K562 (cell line): ENCODE data around the gene WRAP53. TPM values are rescaled to one million over a fixed set of nuclear protein-coding genes. Genes with fewer than 3 reads are reported as not detected.

Source experiments
- ATAC-seq: fragments of 200-7000 bp; cut with Tn5 transposase; 3 replicates; pipeline ENCODE4 v1.9.1; 2020; ENCODE audit warnings: moderate library complexity
- BruUV-seq: library from RNA; stranded (reverse); fragments of 400-500 nt; replicated peaks from 2 replicates; lab custom pipeline; 2021; lab: Mats Ljungman, UMichigan
- CTCF ChIA-PET: fragments of 300-600 bp; formaldehyde crosslinking; extraction: SDS; loops from one replicate; lab custom pipeline; 2021; ENCODE audit warnings: low intra/inter-chr PET ratio; lab: Yijun Ruan, JAX
- POLR2A ChIA-PET: fragments of 300-600, 350-650 bp; sonication (Branson Sonifier 250); formaldehyde crosslinking; extraction: SDS; loops from one replicate; lab custom pipeline; 2021; ENCODE audit warnings: antibody characterized with exemption, inconsistent platforms; lab: Yijun Ruan, JAX
- DNase-seq, 4 experiments: peaks; one replicate each; pipeline versions ENCODE4 v3.0.0 to v3.0.0-alpha.2; 2011 to 2018; ENCODE audit warnings: low spot score in 3 of 4, mixed read lengths in 3 of 4; ENCODE audit errors: extremely low read depth in 1 of 4
- FAIRE-seq: peaks from 2 replicates; lab custom pipeline; 2011; peaks lifted over from hg19 to GRCh38; lab: Jason Lieb, UNC
- H2AFZ ChIP-seq: 2 replicates; pipeline ENCODE4 v1.6.0; 2011; ENCODE audit warnings: low read depth, low read length, control low read depth, inconsistent platforms
- H3K27ac ChIP-seq: fragments of 200-600 bp; 3 replicates; pipeline ENCODE4 v1.8.0; 2011; ENCODE audit warnings: low read depth, mild to moderate bottlenecking, control low read depth, inconsistent platforms, low read length, moderate library complexity, mixed read lengths; ENCODE audit errors: extremely low read depth
- H3K27me3 ChIP-seq, 2 experiments: fragments of 300-600 bp in 1 of 2; 2 replicates in 1 of 2; 3 replicates in 1 of 2; pipeline versions ENCODE4 v1.6.0 to v1.8.0; 2011; ENCODE audit warnings: inconsistent platforms in 2 of 2, low read length in 2 of 2, mild to moderate bottlenecking in 1 of 2, mixed read lengths in 1 of 2, moderate library complexity in 1 of 2; ENCODE audit not compliant: control insufficient read depth in 2 of 2, insufficient read depth in 2 of 2
- H3K36me3 ChIP-seq: fragments of 300-600 bp; 3 replicates; pipeline ENCODE4 v1.8.0; 2011; ENCODE audit warnings: mild to moderate bottlenecking, low read length, inconsistent platforms; ENCODE audit not compliant: control insufficient read depth, insufficient read depth
- H3K4me1 ChIP-seq, 2 experiments: fragments of 200-600 bp in 1 of 2; replicated peaks in 1 of 2; 2 replicates in 1 of 2; 3 replicates in 1 of 2; pipeline versions ENCODE4 v1.5.1 to v1.8.0; 2011; ENCODE audit warnings: inconsistent platforms in 2 of 2, low read length in 2 of 2, mild to moderate bottlenecking in 1 of 2, mixed read lengths in 1 of 2, moderate library complexity in 1 of 2; ENCODE audit not compliant: control insufficient read depth in 2 of 2, insufficient read depth in 2 of 2
- H3K4me2 ChIP-seq: 2 replicates; pipeline ENCODE4 v1.6.1; 2011; ENCODE audit warnings: low read length, control low read depth, inconsistent platforms, mixed read lengths; ENCODE audit not compliant: insufficient read depth
- H3K4me3 ChIP-seq: fragments of 200-600 bp; sonication (generic), shearing (Covaris generic); 2 replicates; pipeline ENCODE4 v1.5.1; 2016; ENCODE audit warnings: control low read depth, inconsistent platforms
- H3K79me2 ChIP-seq: fragments of 200-600 bp; 3 replicates; pipeline ENCODE4 v1.8.0; 2011; ENCODE audit warnings: low read length, inconsistent platforms; ENCODE audit not compliant: control insufficient read depth, insufficient read depth
- H3K9ac ChIP-seq, 2 experiments: 2 replicates each; pipeline versions ENCODE4 v1.6.0 to v1.6.1; 2011; ENCODE audit warnings: low read depth in 2 of 2, low read length in 2 of 2, control low read depth in 1 of 2, inconsistent platforms in 1 of 2, mild to moderate bottlenecking in 1 of 2, mixed read lengths in 1 of 2; ENCODE audit not compliant: insufficient read depth in 1 of 2
- H3K9me1 ChIP-seq: one replicate; pipeline ENCODE4 v1.6.0; 2011; ENCODE audit warnings: inconsistent platforms, mild to moderate bottlenecking, low read length, moderate library complexity; ENCODE audit not compliant: control insufficient read depth, insufficient read depth
- H3K9me3 ChIP-seq: replicated peaks from 2 replicates; pipeline ENCODE4 v1.5.1; 2011; ENCODE audit warnings: low read depth, low read length, inconsistent platforms; ENCODE audit not compliant: control insufficient read depth, insufficient read depth
- H4K20me1 ChIP-seq: replicated peaks from 2 replicates; pipeline ENCODE4 v1.6.1; 2011; ENCODE audit warnings: low read length, inconsistent platforms, mixed read lengths; ENCODE audit not compliant: control insufficient read depth, insufficient read depth
- CREB1 ChIP-seq, 2 experiments: sonication (generic) in 1 of 2; formaldehyde crosslinking in 1 of 2; IDR thresholded peaks; 2 replicates each; pipeline versions ENCODE4 v1.6.1 to v1.8.0; 2012 to 2022; ENCODE audit warnings: inconsistent platforms in 1 of 2, mild to moderate bottlenecking in 1 of 2, missing genetic modification reagents in 1 of 2, moderate library complexity in 1 of 2
- EGR1 ChIP-seq: fragments of 450-650 bp; conservative IDR thresholded peaks from 2 replicates; pipeline ENCODE4 v1.6.1; 2017; ENCODE audit warnings: mild to moderate bottlenecking
- HNRNPLL ChIP-seq: fragments of 200-400 bp; formaldehyde crosslinking; IDR thresholded peaks from 2 replicates; pipeline ENCODE4 v1.6.1; 2017; ENCODE audit warnings: low read length, low read depth, mild to moderate bottlenecking; ENCODE audit not compliant: poor library complexity, severe bottlenecking
- KLF10 ChIP-seq: fragments of 250-450 bp; sonication (Bioruptor Pico); IDR thresholded peaks from 2 replicates; pipeline ENCODE4 v1.6.1; 2021; ENCODE audit warnings: matching md5 sums
- NCOA4 ChIP-seq: fragments of 450-650 bp; IDR thresholded peaks from 2 replicates; pipeline ENCODE4 v1.6.1; 2018; ENCODE audit warnings: mild to moderate bottlenecking; ENCODE audit not compliant: partially characterized antibody
- NFYB ChIP-seq: IDR thresholded peaks from 2 replicates; pipeline ENCODE4 v1.6.1; 2011; ENCODE audit warnings: mild to moderate bottlenecking, moderate library complexity; ENCODE audit not compliant: insufficient read length; ENCODE audit errors: extremely low read depth
- PHF21A ChIP-seq: fragments of 450-650 bp; IDR thresholded peaks from 2 replicates; pipeline ENCODE4 v1.6.1; 2017; ENCODE audit warnings: low read depth, borderline replicate concordance
- POLR2H ChIP-seq: IDR thresholded peaks from 2 replicates; pipeline ENCODE4 v1.6.1; 2016; ENCODE audit warnings: missing genetic modification characterization, low read depth, mild to moderate bottlenecking, control low read depth, missing compliant biosample characterization, moderate library complexity
- PTRF ChIP-seq: fragments of 450-650 bp; IDR thresholded peaks from 2 replicates; pipeline ENCODE4 v1.6.1; 2016; ENCODE audit warnings: mild to moderate bottlenecking, missing genetic modification characterization, missing compliant biosample characterization
- RNF2 ChIP-seq: sonication (generic); IDR thresholded peaks from 2 replicates; pipeline ENCODE4 v1.6.1; 2016
- SAFB2 ChIP-seq: fragments of 200-400 bp; formaldehyde crosslinking; IDR thresholded peaks from 2 replicates; pipeline ENCODE4 v1.6.1; 2018; ENCODE audit warnings: borderline replicate concordance, low read length, low read depth, moderate library complexity; ENCODE audit not compliant: severe bottlenecking
- TAF15 ChIP-seq: fragments of 200-400 bp; formaldehyde crosslinking; IDR thresholded peaks from 2 replicates; pipeline ENCODE4 v1.6.1; 2017; ENCODE audit warnings: mild to moderate bottlenecking, low read depth, low read length, moderate library complexity
- ZNF12 ChIP-seq: sonication (generic); formaldehyde crosslinking; IDR thresholded peaks from 2 replicates; pipeline ENCODE4 v1.4.0; 2020; ENCODE audit warnings: mild to moderate bottlenecking, missing genetic modification reagents
- ZNF583 ChIP-seq: fragments of 250-450 bp; sonication (Bioruptor Pico); IDR thresholded peaks from 2 replicates; pipeline ENCODE4 v1.4.0; 2020
- ZNF75A ChIP-seq: fragments of 450-650 bp; formaldehyde crosslinking; IDR thresholded peaks from 2 replicates; pipeline ENCODE4 v1.4.0; 2020; ENCODE audit warnings: mild to moderate bottlenecking
- ZNF780A ChIP-seq: fragments of 250-450 bp; sonication (Bioruptor Pico); IDR thresholded peaks from 2 replicates; pipeline ENCODE4 v1.5.0; 2021; ENCODE audit warnings: mild to moderate bottlenecking
- WGBS: fragments of 100-300 bp; shearing (Covaris generic); methylation state at CpG from one replicate; pipeline ENCODE4 v1.1.6; 2016; ENCODE audit warnings: low coverage, mixed read lengths; ENCODE audit not compliant: insufficient coverage; ENCODE audit errors: missing lambda C conversion rate; 5-methylcytosine and 5-hydroxymethylcytosine counted together
- in situ Hi-C: fragments of 300-500 bp; cut with MboI; formaldehyde crosslinking; loops from 4 replicates; pipeline ENCODE4 v1.15.0; 2018; ENCODE audit warnings: inconsistent platforms, mixed read lengths
- intact Hi-C: fragments of 100-400 bp; cut with micrococcal nuclease; formaldehyde crosslinking; loops from 2 replicates; pipeline ENCODE4 v1.14.2; 2022
- polyA plus RNA-seq, 8 experiments: library from polyadenylated mRNA; depleted of rRNA in 4 of 8; stranded (reverse) in 5 of 8; unstranded in 3 of 8; fragments of >200 nt; fragmentation: Nextera tagmentation in 2 of 8; fragmentation: Illumina TruSeq in 1 of 8; extraction: Ambion mirVana in 2 of 8; extraction: Trizol in 1 of 8; gene quantifications; 2 replicates each; pipeline versions ENCODE4 v1.2.1 to v1.2.3, GENCODE V29; 2011 to 2014; ENCODE audit warnings: inconsistent platforms in 1 of 8, missing spikeins in 1 of 8
- total RNA-seq, 7 experiments: library from RNA; depleted of rRNA in 6 of 7; stranded (reverse); fragments of >200 nt in 6 of 7; fragmentation: Illumina TruSeq in 2 of 7; extraction: Trizol in 2 of 7; gene quantifications; 2 replicates each; pipeline versions ENCODE4 v1.2.1 to v1.2.3, GENCODE V29; 2011 to 2021; ENCODE audit warnings: low replicate concordance in 1 of 7
- TF ChIP-seq, protein P1 (sequence below), 2 experiments: fragments of 450-650 bp in 1 of 2; sonication (generic) in 1 of 2; formaldehyde crosslinking; conservative IDR thresholded peaks; 2 replicates each; pipeline versions ENCODE4 v1.4.0 to v1.8.1; 2020 to 2022; ENCODE audit warnings: mild to moderate bottlenecking in 1 of 2, missing genetic modification reagents in 1 of 2
- TF ChIP-seq, protein P2 (sequence below): fragments of 450-650 bp; conservative IDR thresholded peaks from 2 replicates; pipeline ENCODE4 v1.6.1; 2016; ENCODE audit warnings: missing genetic modification characterization, low read depth, mild to moderate bottlenecking, control low read depth, missing compliant biosample characterization
- TF ChIP-seq, protein P3 (sequence below): fragments of 250-450 bp; sonication (Bioruptor Pico); IDR thresholded peaks from 2 replicates; pipeline ENCODE4 v1.4.0; 2020; ENCODE audit warnings: borderline replicate concordance

WRAP53 gene
- total and polyA plus RNA-seq, 9 of the 15 experiments (the other 6 are each of a cell fraction or from before 2014, with no cell fraction given): 0.72 to 18.2 (median 13.4) TPM

DNA sequence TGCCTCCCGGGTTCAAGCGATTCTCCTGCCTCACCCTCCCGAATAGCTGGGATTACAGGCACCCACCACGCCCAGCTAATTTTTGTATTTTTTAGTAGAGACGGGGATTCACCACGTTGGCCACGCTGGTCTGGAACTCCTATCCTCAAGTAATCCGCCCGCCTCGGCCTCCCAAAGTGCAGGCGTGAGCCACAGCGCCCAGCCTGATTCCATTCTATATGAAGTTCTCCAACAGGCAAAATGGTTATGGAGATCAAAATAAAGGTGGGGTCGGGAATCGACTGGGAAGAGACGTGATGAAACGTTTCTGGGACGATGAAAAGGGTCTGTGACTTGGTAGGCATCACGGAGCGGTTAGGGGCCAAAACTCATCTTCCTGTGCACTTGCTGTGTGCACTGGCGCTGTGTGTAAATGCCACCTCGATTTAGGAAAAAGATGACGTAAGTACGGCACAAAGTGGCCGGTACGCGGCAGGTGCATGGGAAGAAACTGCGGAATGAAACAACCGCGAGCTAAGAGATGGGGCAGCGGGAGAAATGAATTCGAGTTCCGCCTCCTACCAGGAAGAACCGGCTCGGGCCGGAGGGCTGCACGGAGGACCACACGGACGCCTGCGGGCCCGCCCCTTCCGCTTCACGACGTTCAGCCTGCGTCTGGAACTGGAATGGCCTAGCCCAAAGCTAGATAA lies 2.6 kb upstream of the WRAP53 start:
- Histone ChIP-seq H3K79me2 (peaks cover 66% of the 10 kb centered on the region), H3K27ac (peak overlapping the region; percentile 99), H3K4me2 (peak overlapping the region; percentile 99), H4K20me1 (no peaks in the 10 kb centered on the region), H3K27me3 (no peaks in the 10 kb centered on the region), H3K9ac (peak overlapping the region; percentile 95 to 96), H3K9me1 (no peaks in the 10 kb centered on the region), H3K36me3 (peaks cover 27% of the 10 kb centered on the region), H3K4me1 (peaks cover 6 to 21% of the 10 kb centered on the region in 2 experiments; a peak in 3 of 5 replicates), H3K4me3 (peak overlapping the region; percentile 78), H2AFZ (peak overlapping the region; percentile 70), H3K9me3 (no peaks in the 10 kb centered on the region)
- peak; percentile 66 for ATAC-seq
- intact Hi-C loops (loop anchor here (5.0 kb wide), 1 partner anchor 98 kb away; no protein-coding TSS in a partner anchor), in situ Hi-C loops (loop anchor here (5.0 kb wide), 1 partner anchor 53 kb away; the partner anchor contains the start of gene SHBG)
- peak; percentile 67 to 92 (median 76) for DNase-seq
- BruUV-seq: no TSS peak
- FAIRE-seq: peak; percentile 85
- WGBS: under 1% methylated on average over 44 of the region's 44 CpGs
- ChIA-PET POLR2A (interaction anchor here (0.5 to 7.3 kb wide), 34 partner anchors 9 to 570 kb away, joined by 3 to 67 read pairs (median 7); partner anchors contain the start of genes ATP1B2, EFNB3, FXR2 and GABARAP), CTCF (no interaction called here)
- no peak for TF ChIP-seq ZNF780A (CRISPR knock-in tag)
- TF ChIP-seq SAFB2: no peak
- no peak for TF ChIP-seq ZNF12 (CRISPR knock-in tag)
- no peak for TF ChIP-seq TAF15
- TF ChIP-seq PHF21A: no peak
- TF ChIP-seq, protein P1, sequence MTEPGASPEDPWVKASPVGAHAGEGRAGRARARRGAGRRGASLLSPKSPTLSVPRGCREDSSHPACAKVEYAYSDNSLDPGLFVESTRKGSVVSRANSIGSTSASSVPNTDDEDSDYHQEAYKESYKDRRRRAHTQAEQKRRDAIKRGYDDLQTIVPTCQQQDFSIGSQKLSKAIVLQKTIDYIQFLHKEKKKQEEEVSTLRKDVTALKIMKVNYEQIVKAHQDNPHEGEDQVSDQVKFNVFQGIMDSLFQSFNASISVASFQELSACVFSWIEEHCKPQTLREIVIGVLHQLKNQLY (CRISPR knock-in tag; conservative IDR thresholded peaks at IDR 0.05): no peak
- peak; percentile 49; the same call in 1 of the 2 replicates for TF ChIP-seq CREB1 (IDR thresholded peaks at IDR 0.05)
- no peak; the same call in none of the 2 replicates for TF ChIP-seq CREB1 (CRISPR knock-in tag; IDR thresholded peaks at IDR 0.05)
- no peak for TF ChIP-seq KLF10 (CRISPR knock-in tag)
- no peak for TF ChIP-seq ZNF75A
- TF ChIP-seq NFYB: no peak
- TF ChIP-seq, protein P2, sequence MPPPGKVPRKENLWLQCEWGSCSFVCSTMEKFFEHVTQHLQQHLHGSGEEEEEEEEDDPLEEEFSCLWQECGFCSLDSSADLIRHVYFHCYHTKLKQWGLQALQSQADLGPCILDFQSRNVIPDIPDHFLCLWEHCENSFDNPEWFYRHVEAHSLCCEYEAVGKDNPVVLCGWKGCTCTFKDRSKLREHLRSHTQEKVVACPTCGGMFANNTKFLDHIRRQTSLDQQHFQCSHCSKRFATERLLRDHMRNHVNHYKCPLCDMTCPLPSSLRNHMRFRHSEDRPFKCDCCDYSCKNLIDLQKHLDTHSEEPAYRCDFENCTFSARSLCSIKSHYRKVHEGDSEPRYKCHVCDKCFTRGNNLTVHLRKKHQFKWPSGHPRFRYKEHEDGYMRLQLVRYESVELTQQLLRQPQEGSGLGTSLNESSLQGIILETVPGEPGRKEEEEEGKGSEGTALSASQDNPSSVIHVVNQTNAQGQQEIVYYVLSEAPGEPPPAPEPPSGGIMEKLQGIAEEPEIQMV (tag): peak; percentile 100
- no peak for TF ChIP-seq NCOA4
- TF ChIP-seq, protein P3, sequence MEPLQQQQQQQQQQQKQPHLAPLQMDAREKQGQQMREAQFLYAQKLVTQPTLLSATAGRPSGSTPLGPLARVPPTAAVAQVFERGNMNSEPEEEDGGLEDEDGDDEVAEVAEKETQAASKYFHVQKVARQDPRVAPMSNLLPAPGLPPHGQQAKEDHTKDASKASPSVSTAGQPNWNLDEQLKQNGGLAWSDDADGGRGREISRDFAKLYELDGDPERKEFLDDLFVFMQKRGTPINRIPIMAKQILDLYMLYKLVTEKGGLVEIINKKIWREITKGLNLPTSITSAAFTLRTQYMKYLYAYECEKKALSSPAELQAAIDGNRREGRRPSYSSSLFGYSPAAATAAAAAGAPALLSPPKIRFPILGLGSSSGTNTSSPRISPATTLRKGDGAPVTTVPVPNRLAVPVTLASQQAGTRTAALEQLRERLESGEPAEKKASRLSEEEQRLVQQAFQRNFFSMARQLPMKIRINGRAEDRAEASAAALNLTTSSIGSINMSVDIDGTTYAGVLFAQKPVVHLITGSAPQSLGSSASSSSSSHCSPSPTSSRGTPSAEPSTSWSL (CRISPR knock-in tag): no peak
- no peak for TF ChIP-seq ZNF583 (CRISPR knock-in tag)
- peak; percentile 18 for TF ChIP-seq HNRNPLL
- no peak for TF ChIP-seq RNF2
- no peak for TF ChIP-seq PTRF (tag)
- no peak for TF ChIP-seq POLR2H (tag)
- TF ChIP-seq EGR1: no peak
